C1 segment of cervical spinal cord (tissue), 14 donors: ENCODE data around the gene CXCL9.
"Not testable (repeated sequence)": the region's sequence is repeated elsewhere in the genome, so short reads cannot be mapped to it uniquely, and the experiment has no call there.

Experiments used
- DNase-seq, 14 donors: peaks; one replicate each; lab custom pipeline; 2025; lab: John Stamatoyannopoulos, UW

The CXCL9 gene

DNA sequence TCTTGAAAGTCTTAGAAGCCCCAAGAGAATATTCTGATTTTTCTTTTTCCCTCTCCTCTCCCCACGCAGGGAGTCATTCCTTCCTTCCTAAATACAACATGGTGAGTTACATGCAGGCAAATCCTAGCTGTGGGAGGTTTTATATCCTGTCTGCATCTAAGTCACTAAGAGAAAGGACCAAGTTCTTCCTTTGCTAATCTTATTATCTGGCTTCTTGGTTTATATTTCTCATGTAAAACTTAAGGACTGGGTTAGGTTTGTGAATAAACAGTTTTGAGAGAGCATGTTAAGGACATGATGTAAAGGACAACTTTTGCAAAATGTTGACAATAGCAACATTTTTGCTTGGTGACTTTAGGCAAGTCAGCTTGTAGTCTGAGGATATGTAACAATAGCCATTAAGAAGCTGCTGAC, 5.1 kb upstream of the CXCL9 start:
- no peak for DNase-seq

DNA sequence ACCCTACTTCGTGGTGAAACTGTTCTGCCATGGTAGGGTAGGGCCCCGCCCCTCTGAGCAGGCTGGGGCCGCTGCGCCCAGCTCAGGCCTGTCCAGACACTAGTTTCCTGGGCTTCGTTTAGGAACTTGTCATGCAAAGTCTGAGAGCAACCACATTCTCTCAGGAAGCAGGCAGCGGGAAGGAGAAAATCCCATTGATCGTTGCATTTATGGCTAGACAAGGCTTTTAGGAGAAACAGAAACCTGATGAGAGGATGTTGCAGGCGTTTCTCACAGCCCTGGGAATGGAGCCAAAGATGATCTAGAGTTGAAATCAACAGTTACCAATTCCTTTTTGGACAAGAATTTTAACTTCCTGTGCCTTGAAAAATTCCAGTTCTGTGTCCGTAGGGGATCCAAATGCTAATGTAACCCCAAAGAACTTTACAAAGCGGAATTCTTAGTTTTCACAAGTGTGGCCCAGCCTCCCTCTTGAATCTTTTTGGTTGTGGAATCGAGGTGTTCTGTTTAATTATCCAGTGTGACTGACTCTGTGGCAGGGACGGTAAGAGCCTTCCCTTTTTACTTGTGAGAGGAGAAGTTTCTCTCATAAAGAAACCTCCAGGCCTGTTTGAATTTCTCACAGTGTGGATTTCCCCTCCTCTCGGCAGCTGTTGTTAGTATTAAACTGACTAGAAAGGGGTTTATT, 4.5 kb upstream of the CXCL9 start:
- DNase-seq = peak in 1 of 14 donors; percentile 8

DNA sequence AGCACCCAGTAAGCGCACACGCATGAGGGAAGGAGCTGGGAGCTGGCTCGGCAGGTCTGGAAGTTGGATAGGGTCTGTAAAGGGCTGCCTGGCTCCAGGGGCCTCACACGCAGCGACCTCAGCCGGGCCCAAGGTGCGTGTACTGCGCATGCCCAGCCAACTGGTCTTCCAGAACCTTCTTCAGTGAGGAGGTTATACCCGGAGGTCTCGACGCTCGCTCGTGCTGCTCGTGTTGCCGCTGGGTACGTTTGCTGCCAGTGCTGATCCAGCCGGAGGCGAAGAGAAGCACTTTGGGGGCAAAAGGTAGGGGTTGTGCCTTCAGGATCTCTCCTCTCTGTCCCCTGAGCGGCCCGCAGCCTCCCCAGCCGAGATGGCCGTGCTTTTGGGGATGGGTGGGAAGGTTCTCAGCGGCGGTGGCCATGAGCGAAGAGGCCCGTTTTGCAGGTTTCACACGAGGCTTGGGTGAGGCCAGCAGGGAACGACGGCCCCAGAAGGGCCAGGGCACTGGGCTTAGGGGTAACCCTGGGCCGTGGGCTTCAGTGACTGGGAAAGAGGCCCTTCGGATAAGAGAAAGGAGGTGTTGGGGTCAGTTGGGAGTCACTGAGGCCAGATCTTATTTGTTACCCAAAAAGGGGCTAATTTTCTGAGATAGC, 3.8 kb upstream of the CXCL9 start:
- DNase-seq = no peak

DNA sequence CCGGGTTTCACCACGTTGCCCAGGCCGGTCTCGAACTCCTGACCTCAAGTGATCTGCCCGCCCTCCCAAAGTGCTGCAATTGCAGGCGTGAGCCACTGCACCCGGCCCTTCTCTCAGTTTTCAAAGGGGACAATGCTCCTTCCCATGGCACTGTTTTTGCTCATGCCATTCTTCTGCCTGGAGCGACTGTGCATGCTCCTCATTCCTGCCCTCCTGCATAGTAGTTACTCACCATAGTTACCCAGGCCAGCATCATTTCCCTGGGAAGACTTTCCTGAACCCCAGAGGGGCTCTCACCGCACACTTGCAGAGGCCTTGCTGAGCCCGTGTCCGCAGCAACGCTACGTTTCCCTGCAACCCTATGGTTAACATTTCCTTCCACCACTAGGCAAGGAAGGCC, 3.3 kb upstream of the CXCL9 start:
- DNase-seq = no peak

DNA sequence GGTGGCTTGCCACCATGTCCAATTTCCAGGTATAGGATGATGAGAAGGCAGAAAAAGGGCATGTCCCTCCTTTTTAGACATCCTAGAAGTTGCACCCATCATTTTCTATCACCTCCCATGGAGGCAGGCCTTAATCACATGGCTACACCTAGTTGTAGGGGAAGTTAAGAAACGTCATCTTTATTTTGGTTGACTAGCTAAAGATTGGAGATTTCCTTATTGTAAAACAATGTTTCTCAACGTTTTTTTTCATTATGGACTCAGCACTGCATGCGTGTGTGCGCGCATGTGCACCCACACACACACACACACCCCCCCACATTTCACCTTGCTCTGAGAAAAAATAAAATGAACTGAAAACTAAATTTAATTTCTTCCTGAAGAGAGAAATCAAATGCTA, 2.0 kb upstream of the CXCL9 start:
- no peak for DNase-seq

DNA sequence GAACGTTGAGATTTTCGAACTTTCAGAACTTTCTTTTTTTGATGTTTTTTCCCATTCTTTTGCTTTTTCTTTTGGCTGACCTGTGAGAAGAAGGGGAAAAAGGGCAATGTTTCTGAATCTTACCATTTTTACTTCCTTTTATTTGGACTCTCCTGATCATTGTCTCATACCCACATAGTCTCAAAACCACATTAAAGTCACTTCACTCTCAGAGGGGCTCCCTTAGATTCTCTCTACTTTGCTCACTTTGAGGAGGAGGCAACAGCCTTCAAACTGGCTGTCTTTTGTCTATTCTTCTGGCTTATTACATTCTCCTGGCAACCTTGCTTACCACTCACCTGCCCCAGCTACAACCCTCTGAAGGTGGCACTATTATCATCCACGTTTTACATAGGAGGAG, 3.7 kb downstream of the CXCL9 start:
- no peak for DNase-seq

DNA sequence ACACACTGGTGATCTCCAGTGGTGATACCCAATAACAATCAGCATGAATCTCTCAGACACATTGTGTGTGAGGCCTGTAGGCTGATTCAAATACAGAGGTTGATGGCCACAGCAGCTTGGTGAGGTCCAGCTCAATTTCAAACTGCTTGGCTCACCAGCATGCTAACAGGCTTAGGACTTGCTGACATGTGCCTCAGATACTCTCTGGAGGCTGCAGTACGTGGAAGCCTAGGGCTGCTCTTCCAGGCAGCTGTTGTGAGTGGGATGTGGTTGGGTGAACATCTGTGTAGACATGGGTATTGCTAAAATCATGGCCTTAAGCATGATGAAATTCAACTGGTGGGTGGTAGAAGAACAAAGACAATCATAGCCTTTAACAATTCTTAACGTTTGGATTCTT, 4.3 kb downstream of the CXCL9 start:
- DNase-seq = no peak

DNA sequence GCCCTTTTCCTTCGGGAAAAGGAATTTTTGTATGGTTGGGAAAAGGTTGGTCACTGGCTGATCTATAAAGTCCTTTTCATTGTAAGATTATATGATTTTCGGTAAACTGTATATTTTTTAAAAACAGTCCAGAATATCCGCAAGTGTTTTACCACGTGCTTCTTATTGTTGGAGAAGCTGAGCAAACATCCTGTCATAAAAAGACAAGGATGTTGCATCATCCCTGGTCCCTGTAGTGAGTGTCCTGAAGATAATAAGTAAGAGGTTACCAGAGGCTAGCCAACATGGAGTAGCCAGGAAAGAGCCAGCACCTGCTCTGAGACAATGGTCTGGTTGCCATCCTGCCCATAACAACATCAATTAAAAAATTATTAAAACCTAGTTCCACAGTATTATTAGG, 5.1 kb downstream of the CXCL9 start:
- no peak for DNase-seq

DNA sequence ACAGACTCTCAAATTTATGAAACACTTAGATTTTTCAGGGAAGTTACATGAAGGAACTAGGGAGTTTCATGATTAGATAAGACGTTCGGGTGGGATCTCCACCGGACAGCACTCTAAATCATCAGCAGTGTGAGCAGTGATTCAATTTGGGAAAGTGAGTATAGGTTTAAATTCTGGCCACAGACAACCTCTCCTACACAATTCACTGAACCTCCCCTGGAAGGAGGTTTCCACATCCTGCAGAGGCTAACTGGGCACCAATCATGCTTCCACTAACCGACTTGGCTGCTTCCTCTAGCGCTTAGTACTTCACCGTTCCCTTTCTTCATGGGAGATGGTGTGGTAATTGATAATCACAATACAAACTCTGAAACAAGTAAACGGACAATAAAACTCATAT, 5.6 kb downstream of the CXCL9 start:
- DNase-seq = no peak

DNA sequence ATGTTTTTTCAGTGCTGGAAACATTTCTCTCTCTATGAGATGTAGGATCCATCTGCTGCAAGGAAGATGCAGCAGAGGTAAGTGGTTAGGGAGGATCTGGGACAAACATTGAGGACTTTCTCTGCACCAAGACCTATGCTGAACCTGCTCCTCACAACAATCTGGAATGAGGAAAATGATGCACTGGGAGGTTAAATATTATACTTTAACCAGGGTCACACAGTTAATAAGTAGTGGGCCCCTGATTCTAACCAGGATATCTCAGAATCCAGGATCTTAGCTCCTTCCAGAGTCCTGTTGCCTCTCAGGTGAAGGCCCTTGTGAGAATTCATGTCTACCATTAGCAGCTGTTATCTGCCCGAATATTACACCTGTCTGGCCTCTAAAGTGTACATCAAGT, 7.0 kb downstream of the CXCL9 start:
- no peak for DNase-seq

DNA sequence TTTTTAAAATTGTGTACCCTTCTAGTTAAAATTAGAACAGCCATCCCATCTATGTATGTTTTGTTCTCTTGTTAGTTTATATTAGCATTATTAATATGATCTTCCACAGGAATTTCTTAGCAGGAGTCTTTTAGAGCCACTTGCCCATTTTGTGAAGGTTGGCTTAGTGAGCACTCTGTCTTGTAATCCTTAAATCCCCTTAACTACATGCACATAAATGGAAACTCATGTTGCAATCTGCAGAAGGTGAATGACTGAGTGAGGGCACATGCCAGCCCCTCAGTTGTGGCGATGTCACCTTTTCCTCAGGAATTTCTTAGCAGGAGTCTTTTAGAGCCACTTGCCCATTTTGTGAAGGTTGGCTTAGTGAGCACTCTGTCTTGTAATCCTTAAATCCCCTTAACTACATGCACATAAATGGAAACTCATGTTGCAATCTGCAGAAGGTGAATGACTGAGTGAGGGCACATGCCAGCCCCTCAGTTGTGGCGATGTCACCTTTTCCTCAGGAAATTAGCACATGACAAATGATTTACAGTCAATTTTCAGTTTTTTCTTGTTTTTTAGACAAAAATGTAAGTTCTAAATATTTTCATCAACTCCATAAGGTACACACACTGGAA, 8.7 kb downstream of the CXCL9 start:
- DNase-seq = not testable (repeated sequence)

DNA sequence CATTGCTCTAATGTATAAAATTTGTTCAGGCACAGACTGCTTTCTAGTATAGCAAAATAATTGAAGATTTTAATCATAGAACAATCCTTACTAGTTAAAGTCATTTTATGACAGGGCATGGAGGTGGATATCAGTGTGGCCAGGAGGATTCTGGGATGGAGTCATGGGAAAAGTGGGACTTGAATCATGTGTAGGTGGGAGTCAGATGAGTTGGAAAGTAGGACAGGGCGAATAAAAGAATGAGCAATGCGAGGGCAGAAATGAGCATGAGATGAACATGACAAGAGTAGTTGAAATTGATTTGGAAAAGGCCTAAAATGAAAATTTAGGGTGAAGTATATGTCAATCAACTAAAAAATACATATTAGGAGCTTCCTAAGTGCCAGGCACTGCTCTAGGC, 9.4 kb downstream of the CXCL9 start:
- no peak for DNase-seq

DNA sequence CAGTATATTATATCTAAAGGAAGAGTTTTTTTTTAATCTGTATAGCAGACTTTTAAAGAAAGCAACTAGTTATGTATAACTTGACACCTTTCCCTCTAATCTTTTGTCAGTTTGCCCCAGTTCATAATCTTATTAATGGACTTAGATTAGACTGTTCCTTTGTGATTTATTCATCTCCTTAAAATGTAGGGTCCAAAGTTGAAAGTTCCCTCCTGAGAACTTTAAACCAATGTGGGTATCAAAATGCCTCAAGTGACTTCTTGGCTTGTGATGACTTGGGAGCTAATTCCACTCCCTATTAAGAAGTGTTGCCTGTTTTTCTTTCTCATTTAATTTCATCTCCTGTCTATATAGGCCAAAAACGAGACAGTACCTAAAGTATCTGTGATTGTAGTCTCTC, 10.2 kb downstream of the CXCL9 start:
- no peak for DNase-seq

DNA sequence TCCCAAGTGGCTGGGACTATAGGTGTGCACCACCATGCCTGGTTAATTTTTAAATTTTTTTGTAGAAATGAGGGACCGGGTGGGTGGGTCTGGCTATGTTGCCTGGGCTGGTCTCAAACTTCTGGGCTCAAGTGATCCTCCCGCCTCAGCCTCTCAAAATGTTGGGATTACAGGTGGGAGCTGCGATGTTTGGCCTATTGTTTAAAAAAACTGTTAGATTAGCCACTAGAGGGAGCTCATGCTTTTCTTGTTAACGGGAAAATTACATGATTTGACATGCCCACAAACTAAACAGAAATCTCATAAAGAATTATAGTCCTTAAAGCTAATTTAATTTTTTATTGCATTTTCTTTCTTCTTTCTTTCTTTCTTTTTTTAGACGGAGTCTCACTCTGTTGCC, 11.6 kb downstream of the CXCL9 start:
- peak in 1 of 14 donors; percentile 17 for DNase-seq

DNA sequence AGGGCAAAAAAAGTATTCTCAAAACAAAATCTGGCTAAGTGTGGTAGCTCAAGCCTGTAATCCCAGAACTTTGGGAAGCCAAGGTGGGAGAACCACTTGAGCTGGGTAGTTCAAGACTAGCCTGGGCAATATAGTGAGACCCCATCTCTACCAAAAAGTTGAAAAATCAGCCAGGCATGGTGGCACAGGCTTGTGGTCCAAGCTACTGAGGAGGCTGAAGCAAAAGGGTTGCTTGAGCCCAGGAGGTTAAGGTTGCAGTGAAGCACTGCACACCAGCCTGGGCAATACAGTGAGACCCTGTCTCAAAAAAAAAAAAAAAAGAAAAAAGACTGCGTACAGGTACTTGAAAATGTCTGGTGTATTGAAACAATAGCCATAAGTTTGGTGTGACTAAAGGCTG, 14.8 kb downstream of the CXCL9 start:
- no peak for DNase-seq

DNA sequence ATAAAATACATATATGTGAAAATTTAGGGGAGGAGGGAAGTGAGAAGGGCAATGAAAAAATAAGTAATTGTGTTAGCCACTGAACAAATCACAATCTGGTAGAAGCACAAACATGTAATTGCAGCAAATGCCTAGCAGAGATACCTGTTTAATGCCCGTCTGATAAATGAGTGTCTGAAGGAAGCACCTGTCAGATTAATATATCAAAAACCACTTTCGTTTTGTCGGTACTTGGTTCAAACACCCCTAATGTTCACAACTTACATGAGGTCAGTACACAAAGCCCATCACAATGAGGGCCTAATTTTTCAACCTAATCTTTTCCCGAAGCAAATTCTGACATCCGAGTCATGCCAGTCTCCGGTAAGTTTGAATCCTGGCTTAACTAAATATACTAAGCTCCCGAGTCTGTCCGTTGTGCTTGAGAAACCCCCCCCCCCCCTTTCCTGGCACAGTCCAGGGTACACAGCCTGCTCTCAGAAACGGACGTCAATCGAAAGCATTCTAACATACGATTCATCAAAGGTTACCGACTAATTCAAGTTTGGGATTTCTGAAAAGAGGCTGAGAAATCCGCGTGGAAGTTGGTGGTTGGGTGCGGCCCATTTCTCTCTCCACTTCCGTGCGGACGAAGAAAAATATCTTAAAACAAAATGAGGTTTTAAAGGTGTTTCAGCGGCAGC, 17.3 kb downstream of the CXCL9 start:
- DNase-seq = no peak

DNA sequence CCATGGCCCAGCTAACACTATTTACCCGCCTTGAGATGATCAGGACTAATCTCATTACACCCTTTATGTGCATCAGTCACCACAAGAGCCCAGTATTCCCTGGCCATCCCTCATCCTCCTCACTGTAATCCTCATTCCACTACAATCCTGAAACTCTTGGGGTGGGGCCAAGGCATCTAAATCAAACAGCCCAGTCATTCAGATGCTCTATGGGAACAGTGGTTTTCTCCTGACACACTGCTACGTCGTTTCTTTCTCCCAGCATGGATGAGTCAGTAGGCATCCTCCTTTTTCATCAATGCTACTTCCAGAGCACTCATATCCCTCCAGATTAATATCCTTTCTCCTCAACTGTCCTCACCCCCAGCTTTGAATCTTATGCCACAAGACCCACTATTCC, 22.2 kb downstream of the CXCL9 start:
- no peak for DNase-seq

DNA sequence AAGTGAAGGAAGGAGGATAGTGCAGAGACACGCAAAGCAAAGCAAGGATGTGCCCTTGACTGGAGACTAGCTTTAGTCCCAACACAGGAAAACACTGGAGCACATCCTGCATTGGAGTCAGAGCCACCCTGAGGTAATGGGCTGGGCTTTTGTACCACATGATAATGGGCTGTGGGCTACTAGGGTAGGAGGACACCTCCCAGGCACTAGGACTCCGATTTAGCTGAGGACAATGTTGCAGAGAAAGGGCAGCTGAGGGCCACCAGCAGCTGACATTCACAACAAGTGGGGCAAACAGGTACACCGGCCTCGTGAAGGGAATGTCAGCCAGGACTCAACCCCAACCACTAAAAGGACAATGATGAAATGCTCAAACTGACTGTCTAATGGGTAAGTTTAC, 26.7 kb downstream of the CXCL9 start:
- DNase-seq = no peak

DNA sequence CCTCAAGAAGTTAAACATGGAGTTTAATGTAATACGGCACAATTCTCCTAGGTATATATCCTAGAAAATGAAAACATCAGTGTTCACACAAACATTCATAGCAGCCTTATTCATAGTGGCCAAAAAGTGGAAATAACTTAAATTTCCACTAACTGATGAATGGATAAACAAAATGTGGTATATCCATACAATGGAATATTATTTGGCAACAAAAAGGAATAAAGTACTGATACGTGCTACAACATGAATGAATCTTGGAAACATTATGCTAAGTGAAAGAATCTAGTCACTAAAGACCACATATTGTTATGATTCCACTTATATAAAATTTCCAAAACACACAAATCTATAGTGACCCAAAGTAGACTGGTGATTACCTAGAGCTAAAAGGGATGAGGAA, 31.1 kb downstream of the CXCL9 start:
- DNase-seq = no peak

DNA sequence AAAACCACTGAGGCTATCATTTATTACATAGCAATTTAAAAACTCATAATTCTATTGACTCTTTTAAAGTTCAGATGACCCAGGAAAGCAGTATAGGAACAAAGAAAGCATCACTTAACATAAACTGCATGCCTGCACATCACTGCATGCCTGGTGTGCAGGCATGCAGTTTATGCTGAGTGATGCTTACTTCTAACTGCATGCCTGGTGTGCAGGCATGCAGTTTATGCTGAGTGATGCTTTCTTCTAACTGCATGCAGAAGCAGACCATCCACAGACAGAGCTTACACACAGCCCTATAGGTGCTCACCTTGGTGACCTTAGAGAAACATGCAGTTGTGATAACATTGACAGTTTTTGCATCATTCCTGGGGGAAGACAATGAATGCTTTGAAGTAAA, 33.5 kb downstream of the CXCL9 start:
- no peak for DNase-seq

DNA sequence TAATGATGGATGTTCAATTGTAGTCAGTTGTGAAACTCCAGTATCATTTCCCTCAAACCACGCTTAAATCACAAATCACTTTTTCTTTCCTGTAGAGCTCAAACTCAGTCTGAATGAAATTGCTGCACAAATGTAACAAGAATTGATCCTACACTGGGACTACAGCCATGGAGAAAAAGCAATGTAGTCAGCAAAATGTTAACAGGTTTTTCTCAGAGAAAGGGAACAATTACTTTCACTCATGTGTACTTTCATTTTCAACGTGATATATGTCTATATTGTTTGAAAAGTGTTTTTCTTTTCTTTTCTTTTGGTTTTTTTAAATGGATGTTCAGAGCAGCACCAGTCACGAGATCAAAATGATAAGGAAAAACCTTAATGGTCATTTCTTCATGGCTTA, 39.2 kb downstream of the CXCL9 start:
- no peak for DNase-seq

DNA sequence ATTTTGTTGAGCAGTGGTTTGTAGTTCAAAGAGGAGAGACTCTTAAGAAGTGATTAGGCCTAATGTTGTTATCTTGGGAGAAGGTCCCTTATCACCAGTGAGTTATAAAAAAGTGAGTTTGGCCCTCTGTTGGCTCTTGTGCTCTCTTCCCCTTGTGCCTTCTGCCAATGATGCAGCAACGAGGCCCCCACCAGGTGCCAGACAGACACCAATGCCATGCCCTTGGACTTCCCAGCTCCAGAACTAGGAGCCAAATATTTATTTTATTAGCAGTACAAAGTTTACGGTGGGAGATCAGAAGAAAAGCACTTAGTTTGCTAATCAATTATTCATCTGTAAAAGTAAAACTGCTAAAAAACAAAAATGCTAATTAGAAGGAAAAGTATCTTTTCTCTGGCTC, 43.8 kb downstream of the CXCL9 start:
- DNase-seq = no peak

DNA sequence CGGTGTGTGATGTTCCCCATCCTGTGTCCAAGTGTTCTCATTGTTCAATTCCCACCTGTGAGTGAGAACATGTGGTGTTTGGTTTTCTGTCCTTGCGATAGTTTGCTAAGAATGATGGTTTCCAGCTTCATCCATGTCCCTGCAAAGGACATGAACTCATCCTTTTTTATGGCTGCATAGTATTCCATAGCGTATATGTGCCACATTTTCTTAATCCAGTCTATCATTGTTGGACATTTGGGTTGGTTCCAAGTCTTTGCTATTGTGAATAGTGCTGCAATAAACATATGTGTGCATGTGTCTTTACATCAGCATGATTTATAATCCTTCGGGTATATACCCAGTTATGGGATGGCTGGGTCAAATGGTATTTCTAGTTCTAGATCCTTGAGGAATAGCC, 45.2 kb downstream of the CXCL9 start:
- not testable (repeated sequence) for DNase-seq
